HepG2 (cell line): ENCODE data around the gene ZNF680. TPM values are rescaled to one million over a fixed set of nuclear protein-coding genes. Genes with fewer than 3 reads are reported as not detected.

ENCODE experiments used
- ATAC-seq: fragments of 200-7000 bp; cut with Tn5 transposase; 3 replicates; pipeline ENCODE4 v1.9.1; 2020; ENCODE audit warnings: mild to moderate bottlenecking, moderate library complexity
- BruUV-seq: library from RNA; stranded (reverse); fragments of 400-500 nt; replicated peaks from 2 replicates; lab custom pipeline; 2021; lab: Mats Ljungman, UMichigan
- CTCF ChIA-PET: fragments of 300-600 bp; formaldehyde crosslinking; extraction: SDS; loops from one replicate; lab custom pipeline; 2021; ENCODE audit warnings: low total read pairs, inconsistent platforms, low intra/inter-chr PET ratio; lab: Yijun Ruan, JAX
- POLR2A ChIA-PET: fragments of 350-600 bp; sonication (Branson Sonifier 250); formaldehyde crosslinking; loops from one replicate; lab custom pipeline; 2020; ENCODE audit warnings: antibody characterized with exemption, inconsistent platforms; lab: Yijun Ruan, JAX
- DNase-seq: peaks from one replicate; pipeline ENCODE4 v3.0.0-alpha.2; 2015; ENCODE audit warnings: low spot score
- FAIRE-seq: peaks from 3 replicates; lab custom pipeline; 2011; peaks lifted over from hg19 to GRCh38; lab: Jason Lieb, UNC
- H2AFZ ChIP-seq: one replicate; pipeline ENCODE4 v1.6.1; 2011; ENCODE audit warnings: low read length, inconsistent platforms
- H3K27ac ChIP-seq: fragments of 300-600 bp; 3 replicates; pipeline ENCODE4 v1.8.0; 2011; ENCODE audit warnings: mixed run types, mild to moderate bottlenecking, mixed read lengths, low read length, inconsistent platforms; ENCODE audit not compliant: insufficient read depth; ENCODE audit errors: extremely low read length
- H3K27me3 ChIP-seq, 2 experiments: fragments of 200-600 bp in 1 of 2; 2 replicates in 1 of 2; 3 replicates in 1 of 2; pipeline versions ENCODE4 v1.6.0 to v1.8.0; 2011; ENCODE audit warnings: low read length in 2 of 2, mild to moderate bottlenecking in 2 of 2, moderate library complexity in 2 of 2, inconsistent platforms in 1 of 2; ENCODE audit not compliant: insufficient read depth in 2 of 2, control insufficient read depth in 1 of 2
- H3K36me3 ChIP-seq, 2 experiments: fragments of 200-600 bp in 1 of 2; replicated peaks in 1 of 2; 2 replicates in 1 of 2; 3 replicates in 1 of 2; pipeline versions ENCODE4 v1.5.1 to v1.8.0; 2011; ENCODE audit warnings: low read length in 2 of 2, inconsistent platforms in 1 of 2; ENCODE audit not compliant: insufficient read depth in 2 of 2, control insufficient read depth in 1 of 2
- H3K4me1 ChIP-seq: 2 replicates; pipeline ENCODE4 v1.5.1; 2012; ENCODE audit warnings: low read length, inconsistent platforms; ENCODE audit not compliant: insufficient read depth
- H3K4me2 ChIP-seq: 2 replicates; pipeline ENCODE4 v1.6.0; 2011; ENCODE audit warnings: low read depth, low read length, inconsistent platforms
- H3K4me3 ChIP-seq, 3 experiments: fragments of 200-600 bp in 1 of 3; sonication (generic), shearing (Covaris generic) in 1 of 3; replicated peaks in 1 of 3; 2 replicates each; pipeline ENCODE4 v1.5.1; 2011 to 2016; ENCODE audit warnings: low read length in 3 of 3, inconsistent platforms in 2 of 3, low read depth in 2 of 3, mild to moderate bottlenecking in 2 of 3, control low read depth in 1 of 3, mixed read lengths in 1 of 3; ENCODE audit not compliant: insufficient read depth in 1 of 3
- H3K79me2 ChIP-seq: one replicate; pipeline ENCODE4 v1.6.1; 2011; ENCODE audit warnings: low read length, inconsistent platforms; ENCODE audit not compliant: insufficient read depth
- H3K9ac ChIP-seq: 2 replicates; pipeline ENCODE4 v1.6.0; 2011; ENCODE audit warnings: mild to moderate bottlenecking, low read depth, low read length, inconsistent platforms; ENCODE audit not compliant: insufficient read depth
- H3K9me3 ChIP-seq: 2 replicates; pipeline ENCODE4 v1.5.1; 2012; ENCODE audit warnings: mild to moderate bottlenecking, low read length
- H4K20me1 ChIP-seq: 2 replicates; pipeline ENCODE4 v1.6.0; 2011; ENCODE audit warnings: inconsistent platforms, mild to moderate bottlenecking, low read length, moderate library complexity; ENCODE audit not compliant: insufficient read depth
- CBFB ChIP-seq: sonication (generic); formaldehyde crosslinking; IDR thresholded peaks from 2 replicates; pipeline ENCODE4 v1.4.0; 2020; ENCODE audit warnings: missing genetic modification reagents
- HMG20B ChIP-seq: conservative IDR thresholded peaks from 2 replicates; pipeline ENCODE4 v1.6.1; 2016; ENCODE audit warnings: missing genetic modification reagents, missing compliant biosample characterization
- HOXA7 ChIP-seq: sonication (generic); formaldehyde crosslinking; IDR thresholded peaks from 2 replicates; pipeline ENCODE4 v1.8.1; 2022; ENCODE audit warnings: mild to moderate bottlenecking, missing genetic modification reagents, moderate library complexity
- IRX3 ChIP-seq: sonication (generic); formaldehyde crosslinking; IDR thresholded peaks from 2 replicates; pipeline ENCODE4 v1.8.1; 2023; ENCODE audit warnings: mild to moderate bottlenecking, low read depth, missing genetic modification reagents, borderline replicate concordance
- KDM3A ChIP-seq: IDR thresholded peaks from 2 replicates; pipeline ENCODE4 v1.6.1; 2018; ENCODE audit warnings: low read depth, missing compliant biosample characterization
- MED13 ChIP-seq: sonication (generic); formaldehyde crosslinking; IDR thresholded peaks from 2 replicates; pipeline ENCODE4 v1.5.0; 2020; ENCODE audit warnings: missing genetic modification reagents
- MIXL1 ChIP-seq: IDR thresholded peaks from 2 replicates; pipeline ENCODE4 v1.6.1; 2016
- NCOA2 ChIP-seq: sonication (generic); formaldehyde crosslinking; IDR thresholded peaks from 2 replicates; pipeline ENCODE4 v1.8.0; 2022; ENCODE audit warnings: inconsistent platforms
- ZBTB33 ChIP-seq: sonication (generic); formaldehyde crosslinking; IDR thresholded peaks from 2 replicates; pipeline ENCODE4 v1.4.0; 2020; ENCODE audit warnings: missing genetic modification reagents
- ZFX ChIP-seq: sonication (generic); formaldehyde crosslinking; IDR thresholded peaks from 2 replicates; pipeline ENCODE4 v1.4.0; 2020; ENCODE audit warnings: mild to moderate bottlenecking, low read depth, missing genetic modification reagents, moderate library complexity
- ZNF329 ChIP-seq: sonication (generic); formaldehyde crosslinking; IDR thresholded peaks from 2 replicates; pipeline ENCODE4 v1.9.0; 2021; ENCODE audit warnings: low read depth, mild to moderate bottlenecking, missing genetic modification reagents
- ZNF337 ChIP-seq: sonication (generic); formaldehyde crosslinking; IDR thresholded peaks from 2 replicates; pipeline ENCODE4 v1.5.1; 2020; ENCODE audit warnings: missing genetic modification reagents, low read depth, mild to moderate bottlenecking, borderline replicate concordance
- WGBS: methylation state at CpG from one replicate; pipeline ENCODE4 v1.1.6; 2017; ENCODE audit warnings: low lambda C conversion rate; 5-methylcytosine and 5-hydroxymethylcytosine counted together
- in situ Hi-C: cut with HindIII; loops from 2 replicates; pipeline ENCODE4 v1.10.0; 2017; ENCODE audit warnings: low pct_unique_long_range_greater_than_20kb; ENCODE audit not compliant: extremely low pct_ligation_motif_present
- intact Hi-C: fragments of 100-400 bp; cut with micrococcal nuclease; formaldehyde crosslinking; loops from one replicate; pipeline ENCODE4 v1.10.0; 2022; ENCODE audit not compliant: unreplicated experiment
- polyA plus RNA-seq, 8 experiments: library from polyadenylated mRNA; depleted of rRNA in 3 of 8; stranded (reverse) in 7 of 8; unstranded in 1 of 8; fragments of >200 nt; fragmentation: Illumina TruSeq in 4 of 8; extraction: Trizol in 4 of 8; gene quantifications; 2 replicates each; pipeline versions ENCODE4 v1.2.1 to v1.2.3, GENCODE V29; 2011 to 2016; ENCODE audit warnings: low read depth in 4 of 8, missing spikeins in 1 of 8, mixed read lengths in 1 of 8; ENCODE audit not compliant: insufficient read depth in 1 of 8
- total RNA-seq, 5 experiments: library from RNA; depleted of rRNA; stranded (reverse); fragments of >200 nt; fragmentation: Illumina TruSeq; extraction: Trizol; gene quantifications; 2 replicates each; pipeline ENCODE4 v1.2.3, GENCODE V29; 2016; ENCODE audit warnings: low read depth in 1 of 5

Gene ZNF680
- total and polyA plus RNA-seq, 2 of the 13 experiments (the other 11 are each of a cell fraction or from before 2014, with no cell fraction given), result 2.1 to 12.4 TPM

- no peaks in the 10 kb centered on the region for H3K9me3 ChIP-seq
- H3K27me3 ChIP-seq, result no peaks in the 10 kb centered on the region
- no peak overlapping the region for H3K4me2 ChIP-seq
- peaks cover 23% of the 10 kb centered on the region for H3K79me2 ChIP-seq
- WGBS, result 85% methylated on average over 6 of the region's 6 CpGs
- DNase-seq, result no peak
- no peak overlapping the region for H3K4me3 ChIP-seq
- TF ChIP-seq MED13 (CRISPR knock-in tag) (no peak), IRX3 (CRISPR knock-in tag) (no peak), KDM3A (CRISPR knock-in tag) (no peak), CBFB (no peak), HMG20B (CRISPR knock-in tag) (no peak), ZBTB33 (CRISPR knock-in tag) (no peak), ZFX (CRISPR knock-in tag) (no peak), MIXL1 (CRISPR knock-in tag) (no peak), ZNF337 (CRISPR knock-in tag) (no peak), NCOA2 (no peak), HOXA7 (CRISPR knock-in tag) (no peak), ZNF329 (CRISPR knock-in tag) (no peak)
- H3K27ac ChIP-seq, result no peak overlapping the region
- ChIA-PET POLR2A (no interaction called here), CTCF (no interaction called here)
- intact Hi-C loops (no loop called here), in situ Hi-C loops (no loop called here)
- no TSS peak for BruUV-seq
- FAIRE-seq, result no peak
- no peak overlapping the region for H2AFZ ChIP-seq
- peaks cover 0 to 8% of the 10 kb centered on the region in 2 experiments; a peak in 3 of 5 replicates for H3K36me3 ChIP-seq
- no peaks in the 10 kb centered on the region for H4K20me1 ChIP-seq
- H3K9ac ChIP-seq, result no peak overlapping the region
- no peaks in the 10 kb centered on the region for H3K4me1 ChIP-seq
- ATAC-seq, result no peak
These were observed 11.3 kb downstream of the ZNF680 start for GRCh38 chr7:64551375-64552142.
